Stimulated activated CD4-positive, alpha-beta T cell treated with anti-CD3 and anti-CD28 coated beads, Interleukin-2, amount 100 ng/mL, for 4 hours (primary cell): Measurements from ENCODE around the gene MCF2L2.
"Not testable (repeated sequence)": the region's sequence is repeated elsewhere in the genome, so short reads cannot be mapped to it uniquely, and the experiment has no call there.

Experiments
- DNase-seq: peaks from one replicate; pipeline ENCODE4 v3.0.0-alpha.2; 2020; ENCODE audit warnings: low read depth

Gene MCF2L2

DNA sequence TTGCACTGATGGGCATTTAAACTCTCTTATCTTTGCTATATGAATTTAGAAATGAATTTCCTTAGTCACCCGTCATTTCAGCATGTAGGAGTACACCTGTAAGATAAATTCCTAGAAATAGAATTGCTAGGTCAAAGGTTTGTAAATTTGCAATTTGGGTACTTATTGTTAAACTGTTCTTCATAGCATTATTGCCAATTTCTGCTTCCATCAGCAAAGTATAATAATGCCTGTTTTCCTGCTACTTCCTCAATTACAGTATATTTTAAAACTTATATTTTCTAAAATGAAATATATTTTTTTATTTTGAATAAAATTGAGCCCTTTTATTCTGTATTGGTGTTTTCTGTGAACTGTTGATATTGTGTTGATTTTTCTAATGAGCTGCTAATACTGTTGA lies 16.3 kb upstream of the MCF2L2 start:
- DNase-seq: no peak

DNA sequence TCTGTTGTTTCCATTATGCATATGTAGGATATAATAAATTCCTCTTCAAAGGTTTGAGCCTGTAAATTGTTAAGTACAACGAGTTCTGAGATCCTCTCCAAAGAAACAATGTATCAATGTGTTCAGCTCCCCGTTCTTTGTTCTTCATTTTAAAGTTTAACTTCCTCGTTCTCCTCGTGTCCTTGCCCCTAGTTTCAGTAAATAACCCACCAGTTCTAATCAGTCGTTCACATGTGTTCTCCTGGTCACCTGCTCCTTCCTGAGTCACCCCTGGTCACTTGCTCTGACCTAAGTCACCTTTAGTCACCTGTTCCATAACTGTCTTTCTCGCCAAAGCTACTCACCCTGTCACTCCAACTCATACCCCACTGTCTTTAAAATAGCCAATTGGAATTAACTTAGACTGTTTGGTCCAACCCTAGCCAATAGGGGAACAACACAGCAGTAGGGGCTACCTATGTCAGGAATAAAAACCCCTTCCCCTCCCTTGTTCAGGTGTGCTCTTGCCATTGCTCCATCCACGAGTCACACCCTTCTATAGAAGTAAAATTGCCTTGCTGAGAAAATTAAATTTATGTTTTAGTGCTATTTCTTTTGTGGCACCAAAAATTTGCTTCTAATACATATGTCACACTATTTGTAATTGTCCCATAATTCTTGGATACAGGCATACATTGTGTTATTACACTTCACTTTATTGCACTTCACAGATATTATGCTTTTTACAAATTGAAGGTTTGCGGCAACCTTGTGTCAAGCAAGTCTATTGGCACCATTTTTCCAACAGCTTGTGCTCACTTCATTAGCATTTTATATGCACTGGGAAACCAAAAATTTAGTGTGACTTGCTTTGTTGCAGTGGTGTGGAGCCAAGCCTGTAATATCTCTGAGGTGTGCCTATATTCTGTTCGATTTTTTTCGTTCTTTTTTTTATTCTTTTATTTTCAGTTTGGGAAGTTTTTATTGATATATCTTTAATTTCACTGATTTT lies 15.3 kb upstream of the MCF2L2 start:
- DNase-seq: no peak

DNA sequence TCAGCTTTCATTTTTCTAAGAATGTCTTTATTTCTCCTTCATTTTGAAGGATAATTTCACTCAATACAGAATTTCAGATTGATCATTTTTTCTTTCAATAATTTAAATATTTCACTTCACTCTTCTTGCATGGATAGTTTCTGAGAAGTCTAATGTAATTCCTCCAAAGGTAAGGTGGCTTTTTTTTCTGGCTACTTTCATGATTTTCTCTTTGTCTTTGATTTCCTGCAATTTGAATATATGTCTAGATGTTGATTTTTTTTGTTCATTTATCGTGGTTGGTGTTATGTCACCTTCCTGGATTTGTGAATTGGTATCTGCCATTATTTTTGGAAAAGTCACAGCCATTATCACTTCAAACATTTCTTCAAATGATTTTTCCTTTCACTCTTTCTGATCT lies 14.6 kb upstream of the MCF2L2 start:
- DNase-seq: no peak

DNA sequence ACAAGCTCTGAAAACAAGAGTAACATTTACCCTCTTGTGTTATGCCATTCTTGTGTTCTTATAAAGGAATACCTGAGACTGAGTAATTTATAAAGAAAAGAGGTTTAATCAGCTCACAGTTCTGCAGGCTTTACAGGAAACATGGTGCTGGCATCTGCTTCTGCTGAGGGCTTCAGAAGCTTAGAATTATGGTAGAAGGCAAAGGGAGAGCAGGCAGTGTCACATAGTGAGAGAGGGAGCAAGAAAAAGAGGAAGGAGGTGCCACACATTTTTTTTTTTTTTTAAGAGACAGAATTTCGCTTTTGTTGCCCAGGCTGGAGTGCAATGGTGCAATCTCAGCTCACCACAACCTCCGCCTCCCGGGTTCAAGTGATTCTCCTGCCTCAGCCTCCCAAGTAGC lies 12.1 kb upstream of the MCF2L2 start:
- DNase-seq: not testable (repeated sequence)

DNA sequence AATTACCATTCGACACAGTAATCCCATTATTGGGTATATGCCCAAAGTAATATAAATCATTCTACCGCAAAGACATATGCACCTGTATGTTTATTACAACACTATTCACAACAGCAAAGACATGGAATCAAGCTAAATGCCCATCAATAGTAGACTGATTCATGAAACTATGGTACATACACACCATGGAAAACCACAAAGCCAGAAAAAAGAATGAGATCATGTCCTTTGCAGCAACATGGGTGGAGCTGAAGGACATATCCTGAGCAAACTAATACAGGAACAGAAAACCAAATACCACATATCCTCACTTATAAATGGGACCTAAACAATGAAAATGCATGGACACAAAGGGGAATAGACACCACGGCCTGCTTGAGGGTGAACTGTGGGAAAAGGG lies 11.1 kb upstream of the MCF2L2 start:
- DNase-seq: no peak

DNA sequence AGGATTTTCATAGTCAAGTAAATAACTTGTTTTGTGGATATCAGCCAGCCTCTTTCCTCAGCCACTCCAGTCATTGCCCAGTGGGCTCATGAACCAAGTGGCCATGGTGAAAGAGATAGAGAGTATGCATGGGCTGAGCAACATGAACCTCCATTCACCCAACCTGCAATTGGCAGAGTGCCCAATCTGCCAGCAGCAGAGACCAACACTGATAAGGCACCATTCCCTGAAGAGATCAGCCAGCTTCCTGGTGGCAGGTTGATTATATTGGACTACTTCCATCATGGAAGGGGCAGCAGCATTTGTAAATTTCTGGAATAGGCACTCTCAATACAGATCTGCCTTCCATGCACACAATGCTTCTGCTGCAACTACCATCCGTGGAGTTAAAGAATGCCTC lies 10.3 kb upstream of the MCF2L2 start:
- no peak for DNase-seq

DNA sequence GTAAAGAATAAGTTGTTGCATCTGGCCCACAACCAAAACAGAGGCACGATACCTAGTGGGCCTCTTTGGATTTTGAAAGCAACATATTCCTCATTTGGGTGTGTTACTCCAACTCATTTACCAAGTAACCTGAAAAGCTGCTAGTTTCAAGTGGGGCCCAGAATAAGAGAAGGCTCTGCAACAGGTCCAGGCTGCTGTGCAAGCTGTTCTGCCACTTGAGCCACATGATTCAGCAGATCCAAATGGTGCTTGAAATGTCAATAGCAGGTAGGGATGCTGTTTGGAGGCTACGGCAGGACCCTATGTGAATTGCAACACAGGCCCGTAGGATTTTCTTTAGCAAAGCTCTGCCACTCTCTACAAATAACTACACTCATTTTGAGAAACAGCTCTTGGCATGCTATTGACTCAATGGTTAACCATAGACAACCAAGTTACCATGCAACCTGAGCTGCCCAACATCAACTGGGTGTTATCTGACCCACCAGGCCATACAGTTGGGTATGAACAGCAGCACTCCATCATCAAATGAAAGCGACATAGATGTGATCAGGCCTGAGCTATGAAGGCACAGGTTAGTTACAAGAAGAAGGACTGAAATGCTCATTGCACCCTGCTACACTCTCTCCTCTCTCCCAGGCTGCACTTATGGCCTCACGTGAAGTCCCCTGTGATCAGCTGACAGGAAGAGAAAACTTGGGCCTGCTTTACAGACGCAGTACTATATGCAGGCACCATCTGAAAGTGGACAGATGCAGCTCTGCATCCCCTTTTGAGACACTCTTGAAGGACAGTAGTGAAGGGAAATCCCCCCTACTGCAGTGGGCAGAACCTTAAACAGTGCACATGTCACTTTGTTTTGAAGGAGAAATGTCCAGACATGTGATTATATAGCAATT lies 9.5 kb upstream of the MCF2L2 start:
- no peak for DNase-seq

DNA sequence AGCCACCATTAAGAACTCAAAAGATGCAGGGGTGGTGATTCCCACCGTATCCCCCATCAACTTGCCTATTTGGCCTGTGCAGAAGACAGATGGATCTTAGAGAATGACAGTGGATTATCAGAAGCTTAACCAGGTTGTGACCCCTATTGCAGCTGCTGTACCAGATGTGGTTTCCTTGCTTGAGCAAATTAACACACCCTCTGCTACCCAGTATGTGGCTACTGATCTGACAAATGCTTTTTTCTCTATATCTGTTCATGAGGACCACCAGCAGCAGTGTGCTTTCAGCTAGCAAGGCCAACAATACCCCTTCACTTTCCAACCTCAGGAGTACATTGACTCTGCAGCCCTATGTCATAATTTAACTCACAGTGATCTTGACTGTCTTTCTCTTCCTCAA lies 8.6 kb upstream of the MCF2L2 start:
- no peak for DNase-seq

GRCh38 chr3:183435661-183436060 lies 7.2 kb upstream of the MCF2L2 start:
- no peak for DNase-seq

GRCh38 chr3:183434992-183435391 lies 6.6 kb upstream of the MCF2L2 start:
- no peak for DNase-seq

DNA sequence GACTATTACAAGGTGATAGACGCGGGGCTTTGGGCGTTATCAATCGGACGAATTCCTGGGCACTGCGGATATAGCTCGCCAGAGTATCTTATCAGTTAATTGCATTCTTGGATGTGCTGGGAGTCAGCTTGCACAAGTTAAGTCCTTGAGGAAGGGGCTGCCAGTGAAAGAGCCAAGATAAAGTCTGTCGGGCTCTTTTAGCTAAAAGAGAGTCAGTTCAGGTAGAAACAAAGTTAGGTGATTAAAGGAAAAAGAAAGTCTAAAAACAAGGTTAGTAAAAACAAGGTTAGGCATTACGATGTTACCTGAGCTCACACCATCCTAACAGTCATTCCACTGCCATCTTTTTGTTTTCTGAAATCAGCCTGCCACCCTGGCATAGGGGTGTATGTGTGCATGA lies 6.1 kb upstream of the MCF2L2 start:
- DNase-seq: no peak

DNA sequence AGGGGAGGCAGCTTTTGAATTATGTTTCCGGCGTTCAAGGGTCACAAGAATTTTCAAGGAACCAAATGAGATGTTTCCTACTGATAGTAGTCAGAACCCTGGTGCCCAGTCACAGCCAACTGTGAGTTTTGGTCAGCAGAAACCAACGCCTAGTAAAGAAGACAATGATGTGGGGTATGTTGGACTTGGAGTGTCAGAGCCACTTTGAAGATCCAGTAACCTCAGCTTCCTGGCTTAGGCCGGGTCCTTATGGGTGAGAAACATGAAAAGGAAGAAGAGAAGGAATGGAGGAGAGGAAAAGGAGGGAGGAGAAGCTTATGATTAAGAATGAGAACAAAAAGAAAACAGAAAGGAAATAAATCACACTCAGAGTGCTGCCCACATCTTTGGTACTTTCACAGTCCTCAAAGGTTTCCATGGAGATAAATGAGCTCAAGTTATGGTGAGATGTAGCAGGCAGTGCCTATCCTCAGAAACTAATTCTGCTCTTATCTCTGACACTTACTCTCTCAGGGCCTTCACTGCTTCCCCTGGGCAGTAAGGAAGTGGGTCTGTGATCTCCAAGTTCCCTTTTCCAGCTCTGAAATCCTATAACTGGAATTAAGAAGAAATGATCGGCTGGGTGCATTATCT lies 2.0 kb upstream of the MCF2L2 start:
- DNase-seq: no peak

DNA sequence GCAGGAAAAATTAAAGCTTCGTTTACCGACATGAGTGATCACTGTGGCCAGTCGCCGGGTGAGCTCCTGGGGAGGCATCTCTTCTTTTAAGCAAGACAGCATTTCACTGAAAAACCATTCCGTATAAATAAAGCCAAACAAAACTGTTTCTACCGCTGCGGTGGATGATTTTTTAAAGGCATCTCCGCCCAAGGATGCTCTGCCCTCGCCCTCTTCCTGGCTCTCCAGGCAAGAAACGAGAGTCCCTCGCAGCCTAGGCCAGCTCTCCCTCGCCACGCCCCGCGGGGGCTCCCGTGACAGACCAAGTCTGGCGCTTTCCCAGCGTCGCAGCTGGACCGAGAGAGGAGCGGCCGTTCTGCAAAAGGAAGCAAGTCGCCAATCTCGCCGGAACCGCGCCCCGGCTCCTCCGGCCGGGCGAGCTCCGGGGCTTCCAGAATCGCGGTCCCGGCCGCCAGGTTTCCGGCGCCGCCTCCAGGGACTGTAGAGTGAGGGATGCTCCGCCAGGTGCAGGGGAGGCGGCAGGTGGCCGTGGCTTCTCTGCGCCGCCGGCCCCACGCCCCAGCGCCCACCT lies 458 bp downstream of the MCF2L2 start:
- DNase-seq: no peak

GRCh38 chr3:183427196-183427875 lies 1.1 kb downstream of the MCF2L2 start:
- no peak for DNase-seq

- not testable (repeated sequence) for DNase-seq
These were observed 9.6 kb downstream of the MCF2L2 start for GRCh38 chr3:183418807-183419206.

DNA sequence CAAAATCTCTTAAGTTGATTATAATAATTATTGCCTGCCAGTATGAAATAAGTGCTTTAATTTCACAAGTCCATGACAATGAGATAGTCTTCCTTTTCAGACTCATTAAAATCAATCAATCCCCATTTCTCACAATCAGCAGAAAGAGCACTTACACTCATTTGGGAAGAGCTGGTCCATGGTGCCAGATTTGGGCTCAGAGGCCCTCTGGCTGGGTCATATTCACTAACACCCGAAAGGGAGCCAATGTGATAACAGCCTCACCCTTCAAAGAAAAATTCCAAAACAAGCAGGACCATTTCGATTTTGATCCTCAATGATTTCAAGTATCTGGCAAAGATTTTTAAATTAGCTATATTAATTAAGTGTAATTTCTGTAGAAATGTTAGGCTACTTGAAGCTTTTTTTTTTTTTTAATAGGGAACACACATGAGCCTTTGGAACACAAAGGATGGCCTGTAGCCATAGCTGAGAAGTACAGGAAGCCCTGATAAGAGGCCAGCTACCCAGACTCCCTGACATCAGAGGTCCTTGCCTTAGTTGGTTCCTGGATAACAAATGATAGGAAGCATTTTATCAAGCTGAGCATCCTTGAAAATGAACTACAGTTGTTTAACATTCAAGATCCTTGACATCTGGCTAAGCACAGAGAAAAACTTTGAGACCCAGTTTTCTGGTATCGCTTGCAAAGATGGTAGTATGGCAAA lies 17.1 kb downstream of the MCF2L2 start:
- DNase-seq: no peak

GRCh38 chr3:183410759-183411158 lies 17.7 kb downstream of the MCF2L2 start:
- DNase-seq: no peak

GRCh38 chr3:183410280-183410679 lies 18.1 kb downstream of the MCF2L2 start:
- DNase-seq: no peak

DNA sequence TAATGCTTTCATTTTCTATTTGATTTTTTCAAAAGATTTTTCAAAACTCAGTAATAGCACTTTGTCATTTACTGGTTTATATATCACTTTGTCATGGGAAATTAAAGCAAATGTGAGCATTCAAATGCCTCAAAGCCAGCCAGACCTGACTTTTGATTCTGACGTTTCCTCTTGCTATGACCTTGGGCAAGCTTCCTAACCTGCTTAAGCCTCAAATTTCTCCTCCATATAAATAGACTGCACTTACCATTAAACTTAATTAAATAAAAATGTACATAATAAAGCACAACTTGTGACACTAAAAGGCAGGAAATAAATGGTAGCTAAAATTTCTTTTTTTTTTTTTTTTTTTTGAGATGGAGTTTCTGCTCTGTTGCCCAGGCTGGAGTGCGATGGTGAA lies 19.2 kb downstream of the MCF2L2 start:
- DNase-seq: no peak

DNA sequence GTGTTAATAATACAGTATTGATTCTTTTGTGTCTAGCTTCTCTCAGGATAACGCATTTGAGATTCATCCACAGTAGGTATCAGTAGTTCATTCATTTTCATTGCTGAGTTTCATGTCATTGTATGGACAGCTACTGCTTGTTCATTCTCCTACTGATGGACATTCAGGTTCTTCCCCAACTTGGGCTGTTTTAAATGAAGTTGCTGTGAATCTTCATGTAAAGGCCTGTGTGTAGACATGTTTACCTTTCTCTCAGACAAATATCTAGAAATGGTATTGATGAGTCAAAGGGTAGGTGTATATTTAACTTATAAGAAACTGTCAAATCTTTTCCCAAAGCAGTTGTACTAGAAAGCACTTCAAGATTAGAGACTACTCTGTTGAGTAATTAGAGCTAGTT lies 26.7 kb downstream of the MCF2L2 start:
- no peak for DNase-seq

DNA sequence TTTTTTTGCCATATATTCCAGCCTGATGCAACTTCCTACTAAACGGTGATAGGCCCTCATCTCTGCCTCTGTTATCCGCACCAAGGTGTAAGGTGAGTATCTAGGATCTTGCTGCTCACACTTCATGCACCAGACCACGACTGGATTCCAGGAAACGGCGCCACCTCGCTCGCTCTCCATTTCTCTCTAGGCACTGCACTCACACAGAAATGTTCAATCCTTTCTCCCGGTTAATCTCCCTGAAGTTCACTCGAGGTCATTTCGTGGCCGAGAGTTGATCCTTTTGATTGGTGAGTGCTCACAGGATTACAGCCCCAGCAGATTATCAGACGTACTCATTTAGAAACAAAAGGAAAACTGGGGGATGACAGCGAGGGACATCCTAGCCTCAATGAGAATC lies 28.1 kb downstream of the MCF2L2 start:
- DNase-seq: no peak
